WTC11 (cell line): Measurements from ENCODE around the gene SDK2. TPM values are rescaled to one million over a fixed set of nuclear protein-coding genes. Genes with fewer than 3 reads are reported as not detected.

Source experiments
- ATAC-seq: fragments of 200-7000 bp; cut with Tn5 transposase; 2 replicates; pipeline ENCODE4 v1.10.0; 2021; ENCODE audit warnings: mild to moderate bottlenecking, moderate library complexity
- CTCF ChIA-PET: fragments of 300-600 bp; sonication (Branson Sonifier 250); formaldehyde crosslinking; loops from one replicate; lab custom pipeline; 2021; ENCODE audit warnings: antibody characterized with exemption; lab: Charles Lee
- POLR2A ChIA-PET: fragments of 350-600 bp; sonication (Branson Sonifier 250); formaldehyde crosslinking; loops from one replicate; lab custom pipeline; 2021; ENCODE audit warnings: antibody characterized with exemption; lab: Charles Lee
- DNase-seq: peaks from one replicate; pipeline ENCODE4 v3.0.0; 2021; ENCODE audit warnings: low spot score
- H3K27ac Mint-ChIP-seq: 2 replicates; pipeline ENCODE4 v1.8.0; 2021; ENCODE audit warnings: mixed read lengths
- H3K27me3 Mint-ChIP-seq: 2 replicates; pipeline ENCODE4 v1.8.0; 2021; ENCODE audit warnings: low read depth, mild to moderate bottlenecking, moderate library complexity, mixed read lengths
- H3K36me3 Mint-ChIP-seq: 2 replicates; pipeline ENCODE4 v1.8.0; 2021; ENCODE audit warnings: mixed read lengths
- H3K4me1 Mint-ChIP-seq: 2 replicates; pipeline ENCODE4 v1.8.0; 2022; ENCODE audit warnings: mixed read lengths
- H3K4me3 Mint-ChIP-seq: 2 replicates; pipeline ENCODE4 v1.8.0; 2021; ENCODE audit warnings: mild to moderate bottlenecking, moderate library complexity, mixed read lengths
- H3K9me3 Mint-ChIP-seq: 2 replicates; pipeline ENCODE4 v1.8.0; 2021; ENCODE audit warnings: mixed read lengths
- ATF1 ChIP-seq: sonication (generic); formaldehyde crosslinking; IDR thresholded peaks from 2 replicates; pipeline ENCODE4 v1.8.1; 2023; ENCODE audit warnings: mild to moderate bottlenecking, moderate library complexity, missing genetic modification reagents
- E2F1 ChIP-seq: sonication (generic); formaldehyde crosslinking; IDR thresholded peaks from 2 replicates; pipeline ENCODE4 v1.8.0; 2022; ENCODE audit warnings: mild to moderate bottlenecking, missing genetic modification reagents
- E2F5 ChIP-seq: sonication (generic); formaldehyde crosslinking; IDR thresholded peaks from 2 replicates; pipeline ENCODE4 v1.8.1; 2022; ENCODE audit warnings: mild to moderate bottlenecking, moderate library complexity, missing genetic modification reagents
- ESRRA ChIP-seq: sonication (generic); formaldehyde crosslinking; IDR thresholded peaks from 2 replicates; pipeline ENCODE4 v1.8.1; 2022; ENCODE audit warnings: mild to moderate bottlenecking, missing genetic modification reagents, borderline replicate concordance
- ETV6 ChIP-seq: sonication (generic); formaldehyde crosslinking; IDR thresholded peaks from 2 replicates; pipeline ENCODE4 v1.8.1; 2022; ENCODE audit warnings: mild to moderate bottlenecking, missing genetic modification reagents
- FOXP4 ChIP-seq: sonication (generic); formaldehyde crosslinking; IDR thresholded peaks from 2 replicates; pipeline ENCODE4 v1.8.0; 2022; ENCODE audit warnings: mild to moderate bottlenecking, missing genetic modification reagents
- GTF2I ChIP-seq: fragments of 250-450 bp; sonication (Bioruptor Pico); conservative IDR thresholded peaks from 2 replicates; pipeline ENCODE4 v1.4.0; 2021; ENCODE audit warnings: mild to moderate bottlenecking
- NR3C1 ChIP-seq: sonication (generic); formaldehyde crosslinking; conservative IDR thresholded peaks from 2 replicates; pipeline ENCODE4 v1.8.1; 2023; ENCODE audit warnings: low read depth, mild to moderate bottlenecking, missing genetic modification reagents
- OVOL2 ChIP-seq: fragments of 250-450 bp; sonication (Bioruptor Pico); IDR thresholded peaks from 2 replicates; pipeline ENCODE4 v1.9.0; 2021; ENCODE audit warnings: mild to moderate bottlenecking, borderline replicate concordance
- PRRX2 ChIP-seq: fragments of 250-450 bp; sonication (Bioruptor Pico); IDR thresholded peaks from 2 replicates; pipeline ENCODE4 v1.8.0; 2021; ENCODE audit warnings: mild to moderate bottlenecking
- TCF7 ChIP-seq: sonication (generic); formaldehyde crosslinking; IDR thresholded peaks from 2 replicates; pipeline ENCODE4 v1.8.0; 2022; ENCODE audit warnings: mild to moderate bottlenecking, low read depth, missing genetic modification reagents, moderate library complexity
- ZNF219 ChIP-seq: sonication (generic); formaldehyde crosslinking; IDR thresholded peaks from 2 replicates; pipeline ENCODE4 v1.8.0; 2023; ENCODE audit warnings: missing genetic modification reagents, mild to moderate bottlenecking, borderline replicate concordance
- ZNF232 ChIP-seq: sonication (generic); formaldehyde crosslinking; IDR thresholded peaks from 2 replicates; pipeline ENCODE4 v1.8.0; 2022; ENCODE audit warnings: mild to moderate bottlenecking, missing genetic modification reagents
- ZNF281 ChIP-seq: sonication (generic); formaldehyde crosslinking; IDR thresholded peaks from 2 replicates; pipeline ENCODE4 v1.8.0; 2023; ENCODE audit warnings: mild to moderate bottlenecking, missing genetic modification reagents
- ZNF423 ChIP-seq: fragments of 250-450 bp; sonication (Bioruptor Pico); IDR thresholded peaks from 2 replicates; pipeline ENCODE4 v2.1.2; 2022; ENCODE audit warnings: mild to moderate bottlenecking, moderate library complexity
- total RNA-seq: library from RNA; stranded (reverse); gene quantifications from 3 replicates; pipeline ENCODE4 v1.2.3, GENCODE V29; 2021

SDK2 gene
- total RNA-seq, 1 experiment from 2014 or later = 14.8 TPM

- TF ChIP-seq GTF2I (CRISPR knock-in tag) = no peak
- no peak for TF ChIP-seq NR3C1 (CRISPR knock-in tag)
- TF ChIP-seq ETV6 = no peak
- TF ChIP-seq PRRX2 (CRISPR knock-in tag) = no peak
Observed at GRCh38 chr17:73348018-73348828, 296.0 kb downstream of the SDK2 start (continued).

- CTCF ChIA-PET = interaction anchor here (0.7 to 1.8 kb wide), 7 partner anchors 12 to 91 kb away, joined by 3 to 17 read pairs (median 4); partner anchors contain the start of gene CDC42EP4
- H3K4me1 Mint-ChIP-seq = peaks cover 50% of the 10 kb centered on the region
- no peaks in the 10 kb centered on the region for H3K36me3 Mint-ChIP-seq
- ATAC-seq (no peak), DNase-seq (no peak)
- no peak overlapping the region for H3K4me3 Mint-ChIP-seq
- H3K27ac Mint-ChIP-seq = no peak overlapping the region
- POLR2A ChIA-PET = interaction anchor here (0.6 to 2.0 kb wide), 3 partner anchors 13 to 408 kb away, joined by 3 to 8 read pairs (median 5); no protein-coding TSS in a partner anchor
- H3K9me3 Mint-ChIP-seq = no peaks in the 10 kb centered on the region
- no peak for TF ChIP-seq ZNF232 (CRISPR knock-in tag)
- no peaks in the 10 kb centered on the region for H3K27me3 Mint-ChIP-seq
Observed at GRCh38 chr17:73347351-73347750, 296.9 kb downstream of the SDK2 start.

- CTCF ChIA-PET = interaction anchor here (1.0 to 1.8 kb wide), 5 partner anchors 13 to 89 kb away, joined by 4 to 17 read pairs (median 5); partner anchors contain the start of gene CDC42EP4
- no peak for DNase-seq
- Mint-ChIP-seq H3K36me3 (no peaks in the 10 kb centered on the region), H3K27me3 (no peaks in the 10 kb centered on the region), H3K9me3 (no peaks in the 10 kb centered on the region), H3K4me1 (peaks cover 57% of the 10 kb centered on the region), H3K27ac (no peak overlapping the region), H3K4me3 (no peak overlapping the region)
- TF ChIP-seq TCF7 (no peak), FOXP4 (CRISPR knock-in tag) (no peak), ESRRA (CRISPR knock-in tag) (no peak), E2F1 (CRISPR knock-in tag) (no peak), OVOL2 (CRISPR knock-in tag) (no peak), ZNF219 (no peak)
- ATAC-seq = no peak
- POLR2A ChIA-PET = interaction anchor here (1.2 to 2.0 kb wide), 2 partner anchors 13 to 36 kb away, joined by 5 to 8 read pairs; no protein-coding TSS in a partner anchor
Observed at GRCh38 chr17:73346501-73347162, 297.6 kb downstream of the SDK2 start.

GRCh38 chr17:73343739-73344454, 300.3 kb downstream of the SDK2 start:
- peak overlapping the region; percentile 82 for H3K27ac Mint-ChIP-seq
- DNase-seq (no peak), ATAC-seq (no peak)
- no peak overlapping the region; the same call in 1 of the 2 replicates for H3K4me3 Mint-ChIP-seq
- H3K36me3 Mint-ChIP-seq = no peaks in the 10 kb centered on the region
- H3K27me3 Mint-ChIP-seq = no peaks in the 10 kb centered on the region
- no peaks in the 10 kb centered on the region for H3K9me3 Mint-ChIP-seq
- H3K4me1 Mint-ChIP-seq = peaks cover 58% of the 10 kb centered on the region
- ChIA-PET POLR2A (interaction anchor here (1.0 to 3.3 kb wide), 6 partner anchors 16 to 81 kb away, joined by 3 to 55 read pairs (median 5); partner anchors contain the start of gene CDC42EP4), CTCF (interaction anchor here (0.6 to 4.1 kb wide), 10 partner anchors 16 to 784 kb away, joined by 3 to 33 read pairs (median 5); partner anchors contain the start of gene CDC42EP4)
- no peak for TF ChIP-seq ESRRA (CRISPR knock-in tag)
- peak; percentile 60 for TF ChIP-seq ZNF423 (CRISPR knock-in tag)
- TF ChIP-seq ZNF281 = no peak
- no peak for TF ChIP-seq E2F5 (CRISPR knock-in tag)
- 0 out of 2 replicates have a peak, but pooled peaks have one; percentile 45 for TF ChIP-seq ETV6
- TF ChIP-seq ATF1 = no peak
